ENCODE results near the gene ASF1B.

The ASF1B gene

GRCh38 chr19:14088634-14089411, 47.6 kb downstream of the ASF1B start:
- Histone ChIP-seq H3K4me3 (ENCODE audit: insufficient read depth, low read length, poor library complexity, severe bottlenecking) (peak overlapping the region; percentile 79), H3K4me2 (ENCODE audit: low read depth, low read length, poor library complexity, severe bottlenecking) (peak overlapping the region; percentile 52), H3F3A (ENCODE audit: insufficient read depth) (peaks cover 13% of the 10 kb centered on the region; the same call in 1 of the 2 replicates), H3K9me2 (replicated peaks; ENCODE audit: insufficient read depth, low read length) (no peaks in the 10 kb centered on the region), H3K9me3 (ENCODE audit: insufficient read depth, low read length) (no peaks in the 10 kb centered on the region), H4K20me1 (ENCODE audit: low read depth, low read length) (no peaks in the 10 kb centered on the region), H3K9ac (ENCODE audit: low read length) (peak overlapping the region; percentile 68), H3K36me3 (ENCODE audit: low read length) (peaks cover 3% of the 10 kb centered on the region; the same call in 1 of the 2 replicates), H2AFZ (ENCODE audit: low read depth, low read length, severe bottlenecking) (no peak overlapping the region), H3K27ac (ENCODE audit: low read depth, low read length) (peak overlapping the region; percentile 57; the same call in 1 of the 2 replicates), H3K27me3 (ENCODE audit: low read length) (no peaks in the 10 kb centered on the region), H3K79me2 (ENCODE audit: insufficient read depth, low read length) (peaks cover 6% of the 10 kb centered on the region)
- TF ChIP-seq EZH2phosphoT487 (conservative IDR thresholded peaks at IDR 0.05; ENCODE audit: low read length) (no peak), CTCF (IDR thresholded peaks at IDR 0.05; ENCODE audit: insufficient read depth, low read length, poor library complexity, severe bottlenecking) (no peak)

- Histone ChIP-seq H3K9me2 (replicated peaks; ENCODE audit: insufficient read depth, low read length) (no peaks in the 10 kb centered on the region), H2AFZ (ENCODE audit: low read depth, low read length, severe bottlenecking) (no peak overlapping the region), H3K36me3 (ENCODE audit: low read length) (peaks cover 3% of the 10 kb centered on the region; the same call in 1 of the 2 replicates), H3K9ac (ENCODE audit: low read length) (no peak overlapping the region), H3K79me2 (ENCODE audit: insufficient read depth, low read length) (peaks cover 6% of the 10 kb centered on the region), H3F3A (ENCODE audit: insufficient read depth) (peaks cover 10% of the 10 kb centered on the region; the same call in 1 of the 2 replicates), H3K4me3 (ENCODE audit: insufficient read depth, low read length, poor library complexity, severe bottlenecking) (no peak overlapping the region), H3K9me3 (ENCODE audit: insufficient read depth, low read length) (no peaks in the 10 kb centered on the region), H3K4me2 (ENCODE audit: low read depth, low read length, poor library complexity, severe bottlenecking) (no peak overlapping the region), H3K27me3 (ENCODE audit: low read length) (no peaks in the 10 kb centered on the region), H4K20me1 (ENCODE audit: low read depth, low read length) (no peaks in the 10 kb centered on the region), H3K27ac (ENCODE audit: low read depth, low read length) (no peak overlapping the region)
- no peak for TF ChIP-seq CTCF (IDR thresholded peaks at IDR 0.05; ENCODE audit: insufficient read depth, low read length, poor library complexity, severe bottlenecking)
- no peak for TF ChIP-seq EZH2phosphoT487 (conservative IDR thresholded peaks at IDR 0.05; ENCODE audit: low read length)
Measured at GRCh38 chr19:14086098-14086497, 50.3 kb downstream of the ASF1B start.

GRCh38 chr19:14085309-14085995, 50.9 kb downstream of the ASF1B start, which contains the start of gene C19orf67:
Gene C19orf67, minus strand, starts transcription at chr19:14085783. Its CDS starts 156 bp downstream, at chr19:14085627.
- H3K9me3 ChIP-seq (ENCODE audit: insufficient read depth, low read length), result no peaks in the 10 kb centered on the region
- H3K27ac ChIP-seq (ENCODE audit: low read depth, low read length), result no peak within 1 kb of the TSS
- H3K27me3 ChIP-seq (ENCODE audit: low read length), result no peaks in the 10 kb centered on the region
- H3K4me2 ChIP-seq (ENCODE audit: low read depth, low read length, poor library complexity, severe bottlenecking), result no peak within 1 kb of the TSS
- H3K9ac ChIP-seq (ENCODE audit: low read length), result no peak within 1 kb of the TSS
- no peaks in the 10 kb centered on the region for H4K20me1 ChIP-seq (ENCODE audit: low read depth, low read length)
- peaks cover 3% of the 10 kb centered on the region; the same call in 1 of the 2 replicates for H3K36me3 ChIP-seq (ENCODE audit: low read length)
- H3K79me2 ChIP-seq (ENCODE audit: insufficient read depth, low read length), result peaks cover 6% of the 10 kb centered on the region
- TF ChIP-seq CTCF (IDR thresholded peaks at IDR 0.05; ENCODE audit: insufficient read depth, low read length, poor library complexity, severe bottlenecking) (no peak), EZH2phosphoT487 (conservative IDR thresholded peaks at IDR 0.05; ENCODE audit: low read length) (no peak)
- no peak within 1 kb of the TSS for H3K4me3 ChIP-seq (ENCODE audit: insufficient read depth, low read length, poor library complexity, severe bottlenecking)
- no peaks in the 10 kb centered on the region for H3K9me2 ChIP-seq (replicated peaks; ENCODE audit: insufficient read depth, low read length)
- H2AFZ ChIP-seq (ENCODE audit: low read depth, low read length, severe bottlenecking), result no peak within 1 kb of the TSS
- H3F3A ChIP-seq (ENCODE audit: insufficient read depth), result peaks cover 10% of the 10 kb centered on the region; the same call in 1 of the 2 replicates
